Endothelial cell (in vitro differentiated cells): ENCODE results near the gene SKAP2. TPM values are rescaled to one million over a fixed set of nuclear protein-coding genes. Genes with fewer than 3 reads are reported as not detected.

Experiments
- DNase-seq: peaks from one replicate; pipeline ENCODE4 v3.0.0; 2021; ENCODE audit warnings: low spot score
- H3K27ac Mint-ChIP-seq: one replicate; pipeline ENCODE4 v1.8.0; 2021; ENCODE audit warnings: mixed read lengths, inconsistent platforms; ENCODE audit not compliant: unreplicated experiment
- H3K27me3 Mint-ChIP-seq: one replicate; pipeline ENCODE4 v1.8.0; 2021; ENCODE audit warnings: mild to moderate bottlenecking, moderate library complexity, mixed read lengths, inconsistent platforms; ENCODE audit not compliant: unreplicated experiment
- H3K36me3 Mint-ChIP-seq: one replicate; pipeline ENCODE4 v1.8.0; 2021; ENCODE audit warnings: mild to moderate bottlenecking, low read depth, mixed read lengths, inconsistent platforms; ENCODE audit not compliant: unreplicated experiment
- H3K4me1 Mint-ChIP-seq: one replicate; pipeline ENCODE4 v1.8.0; 2021; ENCODE audit warnings: mild to moderate bottlenecking, mixed read lengths, inconsistent platforms; ENCODE audit not compliant: unreplicated experiment
- H3K4me3 Mint-ChIP-seq: one replicate; pipeline ENCODE4 v1.8.0; 2021; ENCODE audit warnings: mild to moderate bottlenecking, mixed read lengths, inconsistent platforms; ENCODE audit not compliant: unreplicated experiment
- H3K9me3 Mint-ChIP-seq: one replicate; pipeline ENCODE4 v1.8.0; 2021; ENCODE audit warnings: mixed read lengths, inconsistent platforms; ENCODE audit not compliant: unreplicated experiment
- CTCF ChIP-seq: fragments of 200-600 bp; sonication (generic); IDR thresholded peaks from one replicate; pipeline ENCODE4 v1.5.0; 2021; ENCODE audit warnings: antibody characterized with exemption; ENCODE audit not compliant: unreplicated experiment
- total RNA-seq: library from RNA; stranded (reverse); fragmentation: NEBNext Ultra II Directional; extraction: Animal tissue kit (Norgen Biotek cat#: 25700); gene quantifications from one replicate; pipeline ENCODE4 v1.2.1, GENCODE V29; 2021; ENCODE audit not compliant: unreplicated experiment

Gene SKAP2
- total RNA-seq, 1 donor from 2014 or later, result 24.7 TPM

- no peak for TF ChIP-seq CTCF
These were observed 167.4 kb downstream of the SKAP2 start for GRCh38 chr7:26696978-26697377.

GRCh38 chr7:26696161-26696560 lies 168.2 kb downstream of the SKAP2 start:
- no peaks in the 10 kb centered on the region for H3K27me3 Mint-ChIP-seq
- peaks cover 38% of the 10 kb centered on the region for H3K4me1 Mint-ChIP-seq
- H3K27ac Mint-ChIP-seq, result no peak overlapping the region
- H3K4me3 Mint-ChIP-seq, result no peak overlapping the region
- TF ChIP-seq CTCF, result no peak
- H3K9me3 Mint-ChIP-seq, result no peaks in the 10 kb centered on the region
- H3K36me3 Mint-ChIP-seq, result no peaks in the 10 kb centered on the region
- DNase-seq, result no peak

More at GRCh38 chr7:26696978-26697377, 167.4 kb downstream of the SKAP2 start:
- no peak overlapping the region for H3K4me3 Mint-ChIP-seq
- no peaks in the 10 kb centered on the region for H3K36me3 Mint-ChIP-seq
- H3K27ac Mint-ChIP-seq, result no peak overlapping the region
- H3K4me1 Mint-ChIP-seq, result peaks cover 30% of the 10 kb centered on the region
- H3K27me3 Mint-ChIP-seq, result no peaks in the 10 kb centered on the region
- no peaks in the 10 kb centered on the region for H3K9me3 Mint-ChIP-seq
- DNase-seq, result no peak

GRCh38 chr7:26694713-26695112 lies 169.7 kb downstream of the SKAP2 start:
- H3K4me1 Mint-ChIP-seq, result peaks cover 53% of the 10 kb centered on the region
- no peak overlapping the region for H3K4me3 Mint-ChIP-seq
- no peak for TF ChIP-seq CTCF
- no peak for DNase-seq
- H3K9me3 Mint-ChIP-seq, result no peaks in the 10 kb centered on the region
- no peaks in the 10 kb centered on the region for H3K27me3 Mint-ChIP-seq
- H3K36me3 Mint-ChIP-seq, result no peaks in the 10 kb centered on the region
- H3K27ac Mint-ChIP-seq, result no peak overlapping the region

- peak overlapping the region; percentile 30 for H3K27ac Mint-ChIP-seq
- no peak for TF ChIP-seq CTCF
- H3K4me3 Mint-ChIP-seq, result no peak overlapping the region
- H3K36me3 Mint-ChIP-seq, result no peaks in the 10 kb centered on the region
- DNase-seq, result no peak
- H3K27me3 Mint-ChIP-seq, result no peaks in the 10 kb centered on the region
- no peaks in the 10 kb centered on the region for H3K9me3 Mint-ChIP-seq
- peaks cover 59% of the 10 kb centered on the region for H3K4me1 Mint-ChIP-seq
These were observed 170.2 kb downstream of the SKAP2 start for GRCh38 chr7:26694141-26694540.

- Mint-ChIP-seq H3K27ac (peak overlapping the region; percentile 98), H3K27me3 (no peaks in the 10 kb centered on the region), H3K36me3 (no peaks in the 10 kb centered on the region), H3K4me1 (peaks cover 73% of the 10 kb centered on the region), H3K4me3 (peak overlapping the region; percentile 61), H3K9me3 (no peaks in the 10 kb centered on the region)
- no peak for DNase-seq
- no peak for TF ChIP-seq CTCF
These were observed 172.5 kb downstream of the SKAP2 start for GRCh38 chr7:26691886-26692285.
